Esophagus muscularis mucosa (tissue), 4 donors: ENCODE data around the gene PHLDA3. TPM values are rescaled to one million over a fixed set of nuclear protein-coding genes. Genes with fewer than 3 reads are reported as not detected.
"Not testable (repeated sequence)": the region's sequence is repeated elsewhere in the genome, so short reads cannot be mapped to it uniquely, and the experiment has no call there.

Experiments
- DNase-seq: peaks from one replicate; pipeline ENCODE4 v3.0.0-alpha.2; 2017; ENCODE audit errors: extremely low spot score
- H3K27ac ChIP-seq, 4 donors: fragments of 200-600 bp; sonication (generic); replicated peaks in 1 of 4; 1 replicate in 3 of 4; 2 replicates in 1 of 4; pipeline ENCODE4 v1.5.1; 2016 to 2019; ENCODE audit warnings: mild to moderate bottlenecking in 1 of 4
- H3K27me3 ChIP-seq, 4 donors: fragments of 200-600 bp; sonication (generic); one replicate each; pipeline versions ENCODE4 v1.5.1 to v1.6.0; 2016 to 2019
- H3K36me3 ChIP-seq, 4 donors: fragments of 200-600 bp; sonication (generic); one replicate each; pipeline ENCODE4 v1.5.1; 2016 to 2019
- H3K4me1 ChIP-seq, 4 donors: fragments of 200-600 bp; sonication (generic); one replicate each; pipeline ENCODE4 v1.5.1; 2016 to 2019
- H3K4me3 ChIP-seq, 4 donors: fragments of 200-600 bp; sonication (generic); 1 replicate in 2 of 4; 2 replicates in 2 of 4; pipeline ENCODE4 v1.5.1; 2016 to 2019; ENCODE audit warnings: mild to moderate bottlenecking in 4 of 4, moderate library complexity in 1 of 4
- H3K9me3 ChIP-seq, 4 donors: fragments of 200-600 bp; sonication (generic); 1 replicate in 3 of 4; 2 replicates in 1 of 4; pipeline ENCODE4 v1.5.1; 2016 to 2019
- CTCF ChIP-seq, 3 experiments: fragments of 200-600 bp in 2 of 3; fragments of 450-650 bp in 1 of 3; sonication (generic) in 2 of 3; IDR thresholded peaks; one replicate each; pipeline ENCODE4 v1.5.1; 2017 to 2019; ENCODE audit warnings: antibody characterized with exemption in 3 of 3, mild to moderate bottlenecking in 2 of 3, moderate library complexity in 1 of 3
- EP300 ChIP-seq: sonication (generic); formaldehyde crosslinking; IDR thresholded peaks from one replicate; pipeline ENCODE4 v1.6.1; 2017; ENCODE audit warnings: antibody characterized with exemption
- POLR2A ChIP-seq: fragments of 450-650 bp; IDR thresholded peaks from one replicate; pipeline ENCODE4 v1.6.1; 2017; ENCODE audit warnings: antibody characterized with exemption, moderate library complexity, mild to moderate bottlenecking, low read depth
- POLR2AphosphoS5 ChIP-seq, 2 donors: sonication (generic); formaldehyde crosslinking; IDR thresholded peaks; one replicate each; pipeline ENCODE4 v1.6.1; 2017; ENCODE audit warnings: antibody characterized with exemption in 2 of 2
- WGBS: methylation state at CpG from one replicate; pipeline ENCODE4 v1.1.5; 2018; 5-methylcytosine and 5-hydroxymethylcytosine counted together
- intact Hi-C: fragments of 100-400 bp; cut with DNase I; formaldehyde crosslinking; loops from one replicate; pipeline ENCODE4 v1.15.1; 2023
- total RNA-seq, 4 donors: library from RNA; depleted of rRNA; stranded (reverse); fragments of >200 nt; gene quantifications; one replicate each; pipeline versions ENCODE4 v1.1.0 to v1.2.1, GENCODE V29; 2016

PHLDA3 gene
- total RNA-seq, 4 donors from 2014 or later = 63.5 to 158 (median 106) TPM

GRCh38 chr1:201478666-201479065 lies 9.7 kb upstream of the PHLDA3 start:
- H3K4me3 ChIP-seq, DNase-seq, H3K27me3 ChIP-seq, intact Hi-C loops, H3K9me3 ChIP-seq: not testable (repeated sequence)
- 85% methylated on average over 3 of the region's 3 CpGs for WGBS
- Histone ChIP-seq H3K36me3 (peaks cover 5 to 11% (median 10%) of the 10 kb centered on the region in 4 donors), H3K27ac (peak overlapping the region in 1 of 4 donors; percentile 99), H3K4me1 (peaks cover 27 to 50% (median 39%) of the 10 kb centered on the region in 4 donors)
- peak in 1 of 2 donors; percentile 47 for TF ChIP-seq POLR2AphosphoS5 (IDR thresholded peaks at IDR 0.05)

- Histone ChIP-seq H3K27ac (no peak overlapping the region), H3K27me3 (no peaks in the 10 kb centered on the region), H3K4me3 (no peak overlapping the region), H3K4me1 (peaks cover 20 to 34% (median 28%) of the 10 kb centered on the region in 4 donors), H3K36me3 (no peaks in the 10 kb centered on the region), H3K9me3 (no peaks in the 10 kb centered on the region)
- 75% methylated on average over 6 of the region's 6 CpGs for WGBS
- TF ChIP-seq CTCF (IDR thresholded peaks at IDR 0.05) (no peak), POLR2A (no peak), EP300 (no peak), POLR2AphosphoS5 (IDR thresholded peaks at IDR 0.05) (no peak)
- intact Hi-C loops = no loop called here
- DNase-seq = no peak
Observed at GRCh38 chr1:201476670-201477344, 7.8 kb upstream of the PHLDA3 start.

- H3K27ac ChIP-seq = no peak overlapping the region
- H3K4me1 ChIP-seq = peaks cover 13 to 27% (median 22%) of the 10 kb centered on the region in 4 donors
- WGBS = 82% methylated on average over 8 of the region's 8 CpGs
- no peak overlapping the region for H3K4me3 ChIP-seq
- DNase-seq = no peak
- no peaks in the 10 kb centered on the region for H3K36me3 ChIP-seq
- no peak for TF ChIP-seq POLR2AphosphoS5 (IDR thresholded peaks at IDR 0.05)
- no peaks in the 10 kb centered on the region for H3K9me3 ChIP-seq
- intact Hi-C loops = no loop called here
- no peaks in the 10 kb centered on the region for H3K27me3 ChIP-seq
Observed at GRCh38 chr1:201475915-201476669, 7.1 kb upstream of the PHLDA3 start.

GRCh38 chr1:201475130-201475529 lies 6.1 kb upstream of the PHLDA3 start:
- Histone ChIP-seq H3K4me1 (peaks cover 3 to 18% (median 14%) of the 10 kb centered on the region in 4 donors), H3K36me3 (no peaks in the 10 kb centered on the region), H3K9me3 (no peaks in the 10 kb centered on the region), H3K27me3 (no peaks in the 10 kb centered on the region), H3K27ac (no peak overlapping the region), H3K4me3 (no peak overlapping the region)
- intact Hi-C loops = no loop called here
- no peak for DNase-seq
- TF ChIP-seq CTCF (IDR thresholded peaks at IDR 0.05) (no peak), POLR2AphosphoS5 (IDR thresholded peaks at IDR 0.05) (peak in 1 of 2 donors; percentile 11), POLR2A (no peak), EP300 (no peak)
- 66% methylated on average over 2 of the region's 2 CpGs for WGBS

- 89% methylated on average over 2 of the region's 2 CpGs for WGBS
- TF ChIP-seq EP300 = no peak
- no peak for TF ChIP-seq POLR2A
- TF ChIP-seq CTCF (IDR thresholded peaks at IDR 0.05) = no peak
- no peak for TF ChIP-seq POLR2AphosphoS5 (IDR thresholded peaks at IDR 0.05)
- intact Hi-C loops = no loop called here
- Histone ChIP-seq H3K4me1 (peaks cover 6 to 25% (median 20%) of the 10 kb centered on the region in 4 donors), H3K36me3 (no peaks in the 10 kb centered on the region), H3K9me3 (no peaks in the 10 kb centered on the region), H3K4me3 (no peak overlapping the region), H3K27ac (no peak overlapping the region), H3K27me3 (no peaks in the 10 kb centered on the region)
- DNase-seq = no peak
Observed at GRCh38 chr1:201473296-201473695, 4.3 kb upstream of the PHLDA3 start.

- peaks cover 10 to 29% (median 24%) of the 10 kb centered on the region in 4 donors for H3K4me1 ChIP-seq
- H3K36me3 ChIP-seq, H3K4me3 ChIP-seq, H3K27me3 ChIP-seq, H3K9me3 ChIP-seq, H3K27ac ChIP-seq, intact Hi-C loops, DNase-seq: not testable (repeated sequence)
- WGBS = 96% methylated on average over 8 of the region's 8 CpGs
Observed at GRCh38 chr1:201472321-201472720, 3.3 kb upstream of the PHLDA3 start.
